Measurements from ENCODE around the gene C16orf74. TPM values are rescaled to one million over a fixed set of nuclear protein-coding genes. Genes with fewer than 3 reads are reported as not detected.

The C16orf74 gene
- total and polyA plus RNA-seq, 11 donors: 0.53 to 4.1 (median 1.6) TPM

DNA sequence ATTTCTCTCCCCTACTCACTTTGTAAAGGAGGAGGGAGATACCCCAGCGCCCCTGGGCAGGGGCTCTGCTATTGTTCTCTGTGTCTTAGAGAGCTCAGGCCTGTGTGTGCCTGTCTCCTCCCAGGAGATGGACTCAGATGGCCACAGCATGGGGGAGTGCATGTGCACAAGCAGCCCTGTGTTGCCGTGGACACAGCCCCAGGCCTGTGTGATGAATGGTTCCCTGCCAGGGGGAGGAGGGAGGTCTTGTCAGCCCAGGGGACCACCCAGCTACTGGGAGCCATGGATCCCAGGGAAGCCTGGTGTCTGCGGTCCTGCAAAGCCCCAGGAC, 88.4 kb downstream of the C16orf74 start:
- intact Hi-C loops (cut with DNase I): loop anchor here in 4 of 10 donors (5.0 kb wide), 1 partner anchor 55 kb away; no protein-coding TSS in a partner anchor
- peaks cover 0 to 18% (median 9%) of the 10 kb centered on the region in 12 donors for H3K4me1 ChIP-seq
- no peak overlapping the region for H3K4me3 ChIP-seq
- no peaks in the 10 kb centered on the region for H3K27me3 ChIP-seq
- H3K36me3 ChIP-seq: peaks cover 0 to 96% (median 80%) of the 10 kb centered on the region in 9 donors
- ATAC-seq (no peak), DNase-seq (peak in 2 of 5 donors; percentile 14 to 44)
- 70 to 100% (median 87%) methylated on average over 1 to 3 of the region's 3 CpGs for WGBS, 4 donors
- no peak for TF ChIP-seq POLR2A (IDR thresholded peaks at IDR 0.05)
- no peak for TF ChIP-seq CTCF (IDR thresholded peaks at IDR 0.05)
- H3K9me3 ChIP-seq: no peaks in the 10 kb centered on the region
- H3K27ac ChIP-seq: no peak overlapping the region

DNA sequence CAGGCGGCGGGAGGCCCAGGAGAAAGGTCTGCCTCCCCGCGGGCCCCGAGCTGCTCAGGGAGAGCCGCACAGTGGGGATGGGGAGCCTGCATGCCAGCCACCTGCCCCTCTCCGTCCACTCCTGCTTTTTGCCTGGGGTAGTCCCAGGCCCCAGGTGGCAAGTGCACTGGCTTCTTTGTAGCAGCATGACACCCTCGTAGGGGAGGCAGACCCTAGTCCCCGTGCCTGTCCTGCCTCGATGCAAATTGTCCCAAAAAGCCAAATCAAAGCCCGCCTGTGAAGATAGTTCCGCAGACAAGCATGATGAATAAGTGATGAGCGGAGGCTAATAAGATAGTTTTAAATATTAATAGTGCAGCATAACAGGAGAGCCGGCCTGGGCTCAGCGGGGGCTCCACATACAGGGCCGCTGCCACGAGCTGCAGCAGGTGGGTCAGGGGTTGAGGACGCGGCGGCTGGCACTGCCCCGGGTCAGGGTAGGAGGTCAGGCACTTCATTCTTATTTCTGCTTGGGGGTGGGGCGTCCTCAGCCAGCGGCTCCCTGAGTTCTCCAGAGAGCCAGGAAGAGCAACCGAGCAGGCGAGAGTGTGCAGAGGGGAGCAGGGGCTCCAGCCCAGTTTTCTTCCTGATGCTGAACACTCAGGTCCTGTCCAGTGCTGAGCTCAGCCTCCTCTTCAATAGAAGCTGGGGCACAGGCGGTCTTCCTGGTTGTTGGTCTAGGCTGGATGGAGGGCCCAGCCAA, 89.0 kb downstream of the C16orf74 start:
- DNase-seq (peak in 2 of 5 donors; percentile 24 to 58), ATAC-seq (no peak)
- Histone ChIP-seq H3K4me3 (no peak overlapping the region), H3K4me1 (peaks cover 0 to 18% (median 9%) of the 10 kb centered on the region in 12 donors), H3K27ac (no peak overlapping the region), H3K9me3 (no peaks in the 10 kb centered on the region), H3K27me3 (no peaks in the 10 kb centered on the region), H3K36me3 (peaks cover 0 to 96% (median 79%) of the 10 kb centered on the region in 9 donors)
- intact Hi-C loops (cut with DNase I): loop anchor here in 5 of 10 donors (2.0 to 5.0 kb wide), 2 partner anchors 55 kb away; no protein-coding TSS in a partner anchor
- 94 to 96% (median 95%) methylated on average over 23 to 26 of the region's 26 CpGs for WGBS, 4 donors
- no peak for TF ChIP-seq POLR2A (IDR thresholded peaks at IDR 0.05)
- TF ChIP-seq CTCF (IDR thresholded peaks at IDR 0.05): no peak

DNA sequence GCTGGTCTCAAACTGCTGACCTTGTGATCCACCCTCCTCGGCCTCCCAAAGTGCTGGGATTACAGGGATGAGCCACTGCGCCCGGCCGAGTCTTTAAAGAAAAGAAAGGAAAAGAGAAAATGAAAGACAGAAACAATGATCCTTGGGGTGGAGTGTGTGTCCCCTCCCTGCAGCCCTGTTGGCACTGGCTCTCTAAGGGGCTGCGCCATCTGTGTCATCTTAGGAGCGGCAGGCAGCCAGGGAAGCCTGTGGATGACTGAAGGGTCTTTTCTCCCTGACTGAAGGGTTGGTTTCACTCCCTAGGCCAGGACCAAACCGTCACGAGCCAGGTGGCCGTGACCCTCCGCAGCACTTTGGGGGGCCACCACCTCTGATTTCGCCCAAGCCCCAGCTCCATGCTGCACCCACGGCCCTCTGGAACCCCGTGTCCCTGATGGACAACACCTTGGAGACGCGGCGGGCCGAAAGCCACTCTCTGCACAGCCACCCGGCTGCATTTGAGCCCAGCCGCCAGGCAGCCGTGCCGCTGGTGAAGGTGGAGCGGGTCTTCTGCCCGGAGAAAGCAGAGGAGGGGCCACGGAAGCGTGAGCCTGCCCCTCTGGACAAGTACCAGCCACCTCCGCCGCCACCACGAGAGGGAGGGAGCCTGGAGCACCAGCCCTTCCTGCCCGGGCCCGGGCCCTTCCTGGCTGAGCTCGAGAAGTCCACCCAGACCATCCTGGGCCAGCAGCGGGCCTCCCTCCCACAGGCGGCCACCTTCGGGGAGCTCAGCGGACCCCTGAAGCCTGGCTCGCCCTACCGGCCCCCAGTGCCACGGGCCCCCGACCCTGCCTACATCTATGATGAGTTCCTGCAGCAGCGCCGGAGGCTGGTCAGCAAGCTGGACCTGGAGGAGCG, 89.8 kb downstream of the C16orf74 start:
- H3K27ac ChIP-seq: no peak overlapping the region
- DNase-seq: peak in 3 of 5 donors; percentile 27 to 65 (median 33)

More for the DNA sequence above, 89.8 kb downstream of the C16orf74 start:
- ATAC-seq: no peak
- H3K36me3 ChIP-seq: peaks cover 0 to 96% (median 79%) of the 10 kb centered on the region in 9 donors
- WGBS, 4 donors: 92 to 97% (median 95%) methylated on average over 22 to 42 of the region's 42 CpGs
- intact Hi-C loops (cut with DNase I): loop anchor here in 5 of 10 donors (2.0 to 5.0 kb wide), 2 partner anchors 56 kb away; no protein-coding TSS in a partner anchor
- no peak overlapping the region for H3K4me3 ChIP-seq
- H3K9me3 ChIP-seq: no peaks in the 10 kb centered on the region
- peaks cover 0 to 18% (median 9%) of the 10 kb centered on the region in 12 donors for H3K4me1 ChIP-seq
- TF ChIP-seq POLR2A (IDR thresholded peaks at IDR 0.05) (no peak), CTCF (IDR thresholded peaks at IDR 0.05) (no peak)
- H3K27me3 ChIP-seq: no peaks in the 10 kb centered on the region
